ENCODE measurements around the gene RCAN2.

RCAN2 gene

GRCh38 chr6:46452312-46452917 lies 38.8 kb downstream of the RCAN2 start:
- no peak for DNase-seq
- TF ChIP-seq EZH2 (optimal IDR thresholded peaks at IDR 0.05; ENCODE audit: low read depth, low read length) (no peak), EZH2phosphoT487 (IDR thresholded peaks at IDR 0.05; ENCODE audit: low read length) (no peak), CTCF (IDR thresholded peaks at IDR 0.05; ENCODE audit: low read length) (no peak)
- H3K9ac ChIP-seq (ENCODE audit: low read length), result no peak overlapping the region

GRCh38 chr6:46451343-46451742 lies 39.9 kb downstream of the RCAN2 start:
- H4K20me1 ChIP-seq (ENCODE audit: insufficient read depth, low read length), result no peaks in the 10 kb centered on the region
- no peaks in the 10 kb centered on the region for H3F3A ChIP-seq (ENCODE audit: insufficient read depth, low read length)
- TF ChIP-seq CTCF (IDR thresholded peaks at IDR 0.05; ENCODE audit: low read length) (no peak), EZH2phosphoT487 (IDR thresholded peaks at IDR 0.05; ENCODE audit: low read length) (no peak)
- H3K4me1 ChIP-seq (ENCODE audit: low read length), result no peaks in the 10 kb centered on the region
- H3K4me2 ChIP-seq (ENCODE audit: low read depth, low read length), result no peak overlapping the region
- no peaks in the 10 kb centered on the region for H3K27me3 ChIP-seq (replicated peaks; ENCODE audit: insufficient read depth, low read length)
- H3K4me3 ChIP-seq (ENCODE audit: low read length), result no peak overlapping the region
- no peak overlapping the region for H3K9ac ChIP-seq (ENCODE audit: low read length)
- H3K79me2 ChIP-seq (ENCODE audit: low read length), result no peaks in the 10 kb centered on the region
- no peaks in the 10 kb centered on the region for H3K9me2 ChIP-seq (replicated peaks; ENCODE audit: insufficient read depth, low read length)
- no peak overlapping the region for H2AFZ ChIP-seq (ENCODE audit: low read length)
- H3K27ac ChIP-seq (ENCODE audit: low read length), result no peak overlapping the region
- DNase-seq, result no peak
- no peaks in the 10 kb centered on the region for H3K9me3 ChIP-seq (replicated peaks; ENCODE audit: insufficient read depth, low read length)
- H3K36me3 ChIP-seq (replicated peaks; ENCODE audit: insufficient read depth, low read length), result no peaks in the 10 kb centered on the region

More at GRCh38 chr6:46452312-46452917, 38.8 kb downstream of the RCAN2 start:
- no peaks in the 10 kb centered on the region for H3K79me2 ChIP-seq (ENCODE audit: low read length)
- no peaks in the 10 kb centered on the region for H3K9me3 ChIP-seq (replicated peaks; ENCODE audit: insufficient read depth, low read length)
- H3K27ac ChIP-seq (ENCODE audit: low read length), result no peak overlapping the region
- H3K4me2 ChIP-seq (ENCODE audit: low read depth, low read length), result no peak overlapping the region
- H3K4me3 ChIP-seq (ENCODE audit: low read length), result no peak overlapping the region
- no peaks in the 10 kb centered on the region for H3F3A ChIP-seq (ENCODE audit: insufficient read depth, low read length)
- no peaks in the 10 kb centered on the region for H3K9me2 ChIP-seq (replicated peaks; ENCODE audit: insufficient read depth, low read length)
- H2AFZ ChIP-seq (ENCODE audit: low read length), result no peak overlapping the region
- no peaks in the 10 kb centered on the region for H3K4me1 ChIP-seq (ENCODE audit: low read length)
- no peaks in the 10 kb centered on the region for H3K36me3 ChIP-seq (replicated peaks; ENCODE audit: insufficient read depth, low read length)
- H4K20me1 ChIP-seq (ENCODE audit: insufficient read depth, low read length), result no peaks in the 10 kb centered on the region
- no peaks in the 10 kb centered on the region for H3K27me3 ChIP-seq (replicated peaks; ENCODE audit: insufficient read depth, low read length)

- Histone ChIP-seq H3K4me2 (ENCODE audit: low read depth, low read length) (no peak overlapping the region), H3K9ac (ENCODE audit: low read length) (no peak overlapping the region), H3K79me2 (ENCODE audit: low read length) (no peaks in the 10 kb centered on the region), H3K9me2 (replicated peaks; ENCODE audit: insufficient read depth, low read length) (no peaks in the 10 kb centered on the region), H2AFZ (ENCODE audit: low read length) (no peak overlapping the region), H4K20me1 (ENCODE audit: insufficient read depth, low read length) (no peaks in the 10 kb centered on the region), H3K27me3 (replicated peaks; ENCODE audit: insufficient read depth, low read length) (no peaks in the 10 kb centered on the region), H3F3A (ENCODE audit: insufficient read depth, low read length) (no peaks in the 10 kb centered on the region), H3K4me3 (ENCODE audit: low read length) (no peak overlapping the region), H3K9me3 (replicated peaks; ENCODE audit: insufficient read depth, low read length) (no peaks in the 10 kb centered on the region), H3K4me1 (ENCODE audit: low read length) (no peaks in the 10 kb centered on the region), H3K27ac (ENCODE audit: low read length) (no peak overlapping the region), H3K36me3 (replicated peaks; ENCODE audit: insufficient read depth, low read length) (no peaks in the 10 kb centered on the region)
- DNase-seq, result no peak
- TF ChIP-seq EZH2 (optimal IDR thresholded peaks at IDR 0.05; ENCODE audit: low read depth, low read length) (no peak), EZH2phosphoT487 (IDR thresholded peaks at IDR 0.05; ENCODE audit: low read length) (no peak), CTCF (IDR thresholded peaks at IDR 0.05; ENCODE audit: low read length) (no peak)
Observed at GRCh38 chr6:46444772-46445454, 46.3 kb downstream of the RCAN2 start.
